ENCODE results near the gene KIFC1.

DNA sequence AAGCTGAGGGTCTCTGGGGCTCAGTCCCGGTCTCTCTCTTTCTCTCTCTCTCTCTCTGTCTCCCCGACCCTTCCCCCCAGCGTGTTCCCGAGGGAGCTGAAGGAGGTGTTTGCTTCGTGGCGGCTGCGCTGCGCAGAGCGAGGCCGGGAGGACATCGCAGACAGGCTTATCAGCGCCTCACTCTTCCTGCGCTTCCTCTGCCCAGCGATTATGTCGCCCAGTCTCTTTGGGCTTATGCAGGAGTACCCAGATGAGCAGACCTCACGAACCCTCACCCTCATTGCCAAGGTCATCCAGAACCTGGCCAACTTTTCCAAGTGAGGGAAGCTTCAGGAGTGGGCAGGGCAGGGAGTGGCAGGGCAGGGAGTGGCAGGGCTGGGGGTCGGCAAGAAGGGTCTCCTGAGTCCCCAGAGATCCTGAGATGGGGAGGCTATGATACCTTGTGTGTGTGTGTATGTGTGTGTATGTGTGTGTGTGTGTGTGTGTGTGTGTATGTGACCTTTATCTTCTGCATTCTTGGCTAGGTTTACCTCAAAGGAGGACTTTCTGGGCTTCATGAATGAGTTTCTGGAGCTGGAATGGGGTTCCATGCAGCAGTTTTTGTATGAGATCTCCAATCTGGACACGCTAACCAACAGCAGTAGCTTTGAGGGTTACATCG lies 49.2 kb downstream of the KIFC1 start:
- TF ChIP-seq, protein P1, sequence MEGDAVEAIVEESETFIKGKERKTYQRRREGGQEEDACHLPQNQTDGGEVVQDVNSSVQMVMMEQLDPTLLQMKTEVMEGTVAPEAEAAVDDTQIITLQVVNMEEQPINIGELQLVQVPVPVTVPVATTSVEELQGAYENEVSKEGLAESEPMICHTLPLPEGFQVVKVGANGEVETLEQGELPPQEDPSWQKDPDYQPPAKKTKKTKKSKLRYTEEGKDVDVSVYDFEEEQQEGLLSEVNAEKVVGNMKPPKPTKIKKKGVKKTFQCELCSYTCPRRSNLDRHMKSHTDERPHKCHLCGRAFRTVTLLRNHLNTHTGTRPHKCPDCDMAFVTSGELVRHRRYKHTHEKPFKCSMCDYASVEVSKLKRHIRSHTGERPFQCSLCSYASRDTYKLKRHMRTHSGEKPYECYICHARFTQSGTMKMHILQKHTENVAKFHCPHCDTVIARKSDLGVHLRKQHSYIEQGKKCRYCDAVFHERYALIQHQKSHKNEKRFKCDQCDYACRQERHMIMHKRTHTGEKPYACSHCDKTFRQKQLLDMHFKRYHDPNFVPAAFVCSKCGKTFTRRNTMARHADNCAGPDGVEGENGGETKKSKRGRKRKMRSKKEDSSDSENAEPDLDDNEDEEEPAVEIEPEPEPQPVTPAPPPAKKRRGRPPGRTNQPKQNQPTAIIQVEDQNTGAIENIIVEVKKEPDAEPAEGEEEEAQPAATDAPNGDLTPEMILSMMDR (IDR thresholded peaks at IDR 0.05), result no peak
- no peak for TF ChIP-seq POLR2AphosphoS5 (IDR thresholded peaks at IDR 0.05; ENCODE audit: insufficient read depth in 1 of 2, low read depth in 1 of 2)
- no peak for TF ChIP-seq POLR2A (IDR thresholded peaks at IDR 0.05)
